Neural cell (in vitro differentiated cells): Measurements from ENCODE around the gene ST6GALNAC5.

Experiments used
- EZH2 ChIP-seq: fragments of 200-600, 300-800 bp; shearing (Covaris generic), sonication (generic); IDR thresholded peaks from 2 replicates; pipeline ENCODE4 v1.6.1; 2014; ENCODE audit warnings: antibody characterized with exemption, low read length, borderline replicate concordance, mild to moderate bottlenecking; ENCODE audit not compliant: insufficient read depth, poor library complexity, severe bottlenecking
- TF ChIP-seq, protein P1 (sequence below): fragments of 450-650 bp; IDR thresholded peaks from 2 replicates; pipeline ENCODE4 v1.5.1; 2014; ENCODE audit warnings: antibody characterized with exemption, mild to moderate bottlenecking, moderate library complexity; ENCODE audit not compliant: poor library complexity, severe bottlenecking

DNA sequence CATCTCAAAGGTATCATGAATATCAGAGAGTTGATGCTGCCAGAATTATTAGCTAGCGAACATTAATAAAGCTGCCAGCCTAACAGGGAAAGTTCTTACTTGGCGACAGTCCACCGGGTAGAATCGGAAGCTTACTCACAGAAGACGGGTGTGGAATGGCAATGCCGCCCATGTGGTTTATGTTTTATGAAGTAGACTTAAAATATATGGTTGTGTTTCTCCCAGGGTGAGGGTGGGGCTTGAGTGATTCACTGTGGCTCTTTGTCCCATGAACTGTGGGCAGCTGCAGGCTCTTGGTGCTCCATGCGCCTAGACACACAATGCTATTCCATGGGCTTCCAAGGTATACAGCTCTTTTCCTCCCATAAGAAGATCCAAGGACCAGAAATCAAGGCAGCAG lies 189.2 kb downstream of the ST6GALNAC5 start:
- TF ChIP-seq, protein P1, sequence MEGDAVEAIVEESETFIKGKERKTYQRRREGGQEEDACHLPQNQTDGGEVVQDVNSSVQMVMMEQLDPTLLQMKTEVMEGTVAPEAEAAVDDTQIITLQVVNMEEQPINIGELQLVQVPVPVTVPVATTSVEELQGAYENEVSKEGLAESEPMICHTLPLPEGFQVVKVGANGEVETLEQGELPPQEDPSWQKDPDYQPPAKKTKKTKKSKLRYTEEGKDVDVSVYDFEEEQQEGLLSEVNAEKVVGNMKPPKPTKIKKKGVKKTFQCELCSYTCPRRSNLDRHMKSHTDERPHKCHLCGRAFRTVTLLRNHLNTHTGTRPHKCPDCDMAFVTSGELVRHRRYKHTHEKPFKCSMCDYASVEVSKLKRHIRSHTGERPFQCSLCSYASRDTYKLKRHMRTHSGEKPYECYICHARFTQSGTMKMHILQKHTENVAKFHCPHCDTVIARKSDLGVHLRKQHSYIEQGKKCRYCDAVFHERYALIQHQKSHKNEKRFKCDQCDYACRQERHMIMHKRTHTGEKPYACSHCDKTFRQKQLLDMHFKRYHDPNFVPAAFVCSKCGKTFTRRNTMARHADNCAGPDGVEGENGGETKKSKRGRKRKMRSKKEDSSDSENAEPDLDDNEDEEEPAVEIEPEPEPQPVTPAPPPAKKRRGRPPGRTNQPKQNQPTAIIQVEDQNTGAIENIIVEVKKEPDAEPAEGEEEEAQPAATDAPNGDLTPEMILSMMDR = no peak
- no peak for TF ChIP-seq EZH2
